PC-9 (cell line): ENCODE results near the gene CASP3. TPM values are rescaled to one million over a fixed set of nuclear protein-coding genes. Genes with fewer than 3 reads are reported as not detected.

Experiments used
- BruUV-seq: library from RNA; stranded (reverse); fragments of 400-500 nt; replicated peaks from 2 replicates; lab custom pipeline; 2021; lab: Mats Ljungman, UMichigan
- CTCF ChIA-PET: fragments of 300-600 bp; sonication (Branson Sonifier 250); formaldehyde crosslinking; loops from one replicate; lab custom pipeline; 2022; ENCODE audit warnings: antibody characterized with exemption; lab: Charles Lee
- POLR2A ChIA-PET: fragments of 300-600 bp; sonication (Branson Sonifier 250); formaldehyde crosslinking; loops from one replicate; lab custom pipeline; 2022; ENCODE audit warnings: antibody characterized with exemption; ENCODE audit not compliant: unreplicated experiment; lab: Charles Lee
- DNase-seq, 2 experiments: peaks; one replicate each; pipeline versions ENCODE4 v3.0.0 to v3.0.0-alpha.2; 2015 to 2022; ENCODE audit warnings: mixed read lengths in 1 of 2
- H2AFZ ChIP-seq: fragments of 200-600 bp; sonication (generic); 2 replicates; pipeline ENCODE4 v1.8.1; 2017; ENCODE audit warnings: antibody characterized with exemption
- H3F3A ChIP-seq: fragments of 200-600 bp; sonication (generic); 2 replicates; pipeline ENCODE4 v1.8.1; 2017; ENCODE audit warnings: antibody characterized with exemption, mild to moderate bottlenecking, low read depth; ENCODE audit not compliant: insufficient read depth
- H3K27ac ChIP-seq: fragments of 200-600 bp; sonication (generic); 2 replicates; pipeline ENCODE4 v1.6.1; 2016; ENCODE audit warnings: mixed run types
- H3K27me3 ChIP-seq: fragments of 200-600 bp; sonication (generic); 2 replicates; pipeline ENCODE4 v1.6.1; 2016; ENCODE audit warnings: low read depth, mixed run types; ENCODE audit not compliant: insufficient read depth
- H3K36me3 ChIP-seq: fragments of 200-600 bp; sonication (generic); 2 replicates; pipeline ENCODE4 v1.6.1; 2016; ENCODE audit warnings: low read depth, mixed run types
- H3K4me1 ChIP-seq: fragments of 200-600 bp; sonication (generic); replicated peaks from 2 replicates; pipeline ENCODE4 v1.6.1; 2016; ENCODE audit warnings: mixed run types; ENCODE audit not compliant: insufficient read depth
- H3K4me2 ChIP-seq: fragments of 200-600 bp; sonication (generic); 2 replicates; pipeline ENCODE4 v1.6.1; 2017; ENCODE audit warnings: mixed run types
- H3K4me3 ChIP-seq: fragments of 200-600 bp; sonication (generic); 2 replicates; pipeline ENCODE4 v1.6.1; 2016; ENCODE audit warnings: mixed run types
- H3K79me2 ChIP-seq: fragments of 200-600 bp; sonication (generic); 2 replicates; pipeline ENCODE4 v1.6.1; 2017; ENCODE audit warnings: low read depth, mixed run types
- H3K9me2 ChIP-seq: fragments of 200-600 bp; sonication (generic); 2 replicates; pipeline ENCODE4 v1.8.1; 2017; ENCODE audit warnings: mild to moderate bottlenecking; ENCODE audit not compliant: insufficient read depth
- H3K9me3 ChIP-seq: fragments of 200-600 bp; sonication (generic); 2 replicates; pipeline ENCODE4 v1.8.1; 2016; ENCODE audit warnings: low read depth; ENCODE audit not compliant: insufficient read depth
- H4K20me1 ChIP-seq: fragments of 200-600 bp; sonication (generic); 2 replicates; pipeline ENCODE4 v1.8.1; 2017; ENCODE audit not compliant: insufficient read depth
- EZH2 ChIP-seq: fragments of 200-600 bp; sonication (generic); IDR thresholded peaks from 2 replicates; pipeline ENCODE4 v1.8.0; 2017; ENCODE audit warnings: antibody characterized with exemption, low read depth
- intact Hi-C: fragments of 100-400 bp; cut with micrococcal nuclease; formaldehyde crosslinking; loops from one replicate; pipeline ENCODE4 v1.10.0; 2022; ENCODE audit not compliant: unreplicated experiment
- total RNA-seq: library from RNA; stranded (reverse); gene quantifications from 2 replicates; pipeline ENCODE4 v1.2.3, GENCODE V29; 2021
- TF ChIP-seq, protein P1 (sequence below): fragments of 200-600 bp; sonication (generic); conservative IDR thresholded peaks from 2 replicates; pipeline ENCODE4 v1.6.1; 2017; ENCODE audit warnings: mixed run types, antibody characterized with exemption, mild to moderate bottlenecking, moderate library complexity

CASP3 gene
- total RNA-seq, 1 experiment from 2014 or later, result 35.7 TPM

DNA sequence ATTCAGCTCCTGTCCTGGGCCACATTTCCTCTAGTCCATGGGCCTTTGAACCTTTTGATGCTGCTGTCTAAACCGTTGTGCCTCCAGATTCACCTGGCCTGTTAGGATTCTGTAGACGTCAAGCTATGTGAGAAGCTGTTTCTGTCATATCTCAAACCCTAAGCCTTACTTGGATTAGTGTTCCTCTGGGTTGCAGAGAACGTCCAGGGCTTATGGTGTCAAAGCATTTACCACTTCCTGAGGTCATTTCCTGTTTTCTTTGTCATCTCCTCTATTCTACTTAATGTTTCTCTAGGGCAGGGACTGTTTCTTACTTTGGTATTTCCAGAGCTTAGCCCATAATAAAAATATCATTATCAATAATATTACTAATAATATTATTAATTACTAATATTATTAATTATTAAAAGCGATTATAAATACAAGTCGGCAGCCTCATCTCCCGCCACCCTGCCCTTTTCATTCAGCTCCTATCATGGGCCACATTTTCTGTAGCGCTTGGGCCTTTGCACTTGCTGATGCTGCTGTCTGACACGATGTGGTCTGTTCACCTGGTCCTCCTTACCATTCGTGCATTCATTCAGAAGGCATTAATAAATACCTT lies 19.4 kb upstream of the CASP3 start:
- no peaks in the 10 kb centered on the region for H3K9me2 ChIP-seq
- no peak overlapping the region for H3K27ac ChIP-seq
- no peaks in the 10 kb centered on the region for H3K9me3 ChIP-seq
- ChIA-PET POLR2A (no interaction called here), CTCF (no interaction called here)
- no peaks in the 10 kb centered on the region for H3F3A ChIP-seq
- H3K36me3 ChIP-seq, result 0 out of 2 replicates have a peak, but pooled peaks cover 3% of the 10 kb centered on the region
- H3K4me1 ChIP-seq, result no peaks in the 10 kb centered on the region
- H3K4me3 ChIP-seq, result no peak overlapping the region
- no peaks in the 10 kb centered on the region for H4K20me1 ChIP-seq
- intact Hi-C loops, result no loop called here
- no peak for DNase-seq
- no peak for TF ChIP-seq EZH2
- TF ChIP-seq, protein P1, sequence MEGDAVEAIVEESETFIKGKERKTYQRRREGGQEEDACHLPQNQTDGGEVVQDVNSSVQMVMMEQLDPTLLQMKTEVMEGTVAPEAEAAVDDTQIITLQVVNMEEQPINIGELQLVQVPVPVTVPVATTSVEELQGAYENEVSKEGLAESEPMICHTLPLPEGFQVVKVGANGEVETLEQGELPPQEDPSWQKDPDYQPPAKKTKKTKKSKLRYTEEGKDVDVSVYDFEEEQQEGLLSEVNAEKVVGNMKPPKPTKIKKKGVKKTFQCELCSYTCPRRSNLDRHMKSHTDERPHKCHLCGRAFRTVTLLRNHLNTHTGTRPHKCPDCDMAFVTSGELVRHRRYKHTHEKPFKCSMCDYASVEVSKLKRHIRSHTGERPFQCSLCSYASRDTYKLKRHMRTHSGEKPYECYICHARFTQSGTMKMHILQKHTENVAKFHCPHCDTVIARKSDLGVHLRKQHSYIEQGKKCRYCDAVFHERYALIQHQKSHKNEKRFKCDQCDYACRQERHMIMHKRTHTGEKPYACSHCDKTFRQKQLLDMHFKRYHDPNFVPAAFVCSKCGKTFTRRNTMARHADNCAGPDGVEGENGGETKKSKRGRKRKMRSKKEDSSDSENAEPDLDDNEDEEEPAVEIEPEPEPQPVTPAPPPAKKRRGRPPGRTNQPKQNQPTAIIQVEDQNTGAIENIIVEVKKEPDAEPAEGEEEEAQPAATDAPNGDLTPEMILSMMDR, result no peak
- no peaks in the 10 kb centered on the region for H3K79me2 ChIP-seq
- H2AFZ ChIP-seq, result no peak overlapping the region
- BruUV-seq, result no TSS peak
- no peaks in the 10 kb centered on the region for H3K27me3 ChIP-seq
- no peak overlapping the region for H3K4me2 ChIP-seq

DNA sequence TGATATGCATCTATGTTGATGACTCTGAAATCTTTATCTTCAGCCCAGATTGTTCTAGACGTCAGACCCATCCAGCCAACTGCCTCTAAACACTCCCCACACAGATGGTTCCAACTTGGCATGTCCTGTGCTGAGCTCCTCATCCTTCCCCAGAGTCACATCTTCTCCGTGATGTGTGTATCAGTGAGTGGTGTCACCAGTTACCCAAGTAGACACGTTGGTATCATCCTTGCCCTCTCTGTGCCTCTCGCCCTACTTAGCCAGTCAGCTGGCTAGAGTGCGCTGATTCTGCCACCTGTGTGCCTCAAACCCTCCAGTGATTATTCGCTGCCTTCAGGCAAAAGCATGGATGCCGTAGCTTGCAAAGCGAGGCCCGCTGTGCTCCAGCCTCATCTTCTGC lies 18.8 kb upstream of the CASP3 start:
- H3K4me2 ChIP-seq, result no peak overlapping the region
- H3K4me1 ChIP-seq, result no peaks in the 10 kb centered on the region
- no peak for DNase-seq
- intact Hi-C loops, result no loop called here
- H3K27ac ChIP-seq, result no peak overlapping the region
- H3K9me2 ChIP-seq, result no peaks in the 10 kb centered on the region
- H3F3A ChIP-seq, result no peaks in the 10 kb centered on the region
- ChIA-PET POLR2A (no interaction called here), CTCF (no interaction called here)
- no peaks in the 10 kb centered on the region for H4K20me1 ChIP-seq
- no peak overlapping the region for H3K4me3 ChIP-seq
- 0 out of 2 replicates have a peak, but pooled peaks cover 3% of the 10 kb centered on the region for H3K36me3 ChIP-seq
- H2AFZ ChIP-seq, result no peak overlapping the region
- no peaks in the 10 kb centered on the region for H3K79me2 ChIP-seq
- H3K27me3 ChIP-seq, result no peaks in the 10 kb centered on the region
- no peaks in the 10 kb centered on the region for H3K9me3 ChIP-seq
- BruUV-seq, result no TSS peak
- TF ChIP-seq, protein P1, result no peak
- TF ChIP-seq EZH2, result no peak

DNA sequence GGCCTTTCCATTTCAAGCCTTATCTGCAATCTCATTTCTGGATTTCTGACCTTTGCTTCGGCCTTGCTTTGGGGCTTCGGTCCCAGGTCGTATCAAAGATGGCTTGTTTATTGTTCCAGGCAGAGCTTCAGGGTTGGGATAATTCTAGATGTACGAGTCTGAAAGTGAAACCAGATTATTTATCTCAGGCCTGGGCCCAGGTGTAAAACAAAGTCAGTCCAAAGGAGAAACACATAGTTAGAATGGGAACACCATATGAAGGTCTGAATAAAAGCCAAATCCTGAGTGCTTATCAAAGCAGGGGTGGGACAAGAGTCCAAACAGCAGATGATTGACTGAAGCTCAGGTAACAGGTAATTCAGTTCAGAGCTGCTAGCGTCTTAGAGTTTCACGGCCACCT lies 17.4 kb upstream of the CASP3 start:
- no peak overlapping the region for H3K4me2 ChIP-seq
- TF ChIP-seq, protein P1, result no peak
- no peak for TF ChIP-seq EZH2
- H2AFZ ChIP-seq, result no peak overlapping the region
- intact Hi-C loops, result no loop called here
- CTCF ChIA-PET, result no interaction called here
- no peaks in the 10 kb centered on the region for H3K9me3 ChIP-seq
- no peaks in the 10 kb centered on the region for H3K27me3 ChIP-seq
- POLR2A ChIA-PET, result no interaction called here
- no peaks in the 10 kb centered on the region for H3K79me2 ChIP-seq
- no peak for DNase-seq
- H3K4me1 ChIP-seq, result no peaks in the 10 kb centered on the region
- H3K36me3 ChIP-seq, result 0 out of 2 replicates have a peak, but pooled peaks cover 3% of the 10 kb centered on the region
- H3K27ac ChIP-seq, result no peak overlapping the region
- H3K9me2 ChIP-seq, result no peaks in the 10 kb centered on the region
- H3F3A ChIP-seq, result no peaks in the 10 kb centered on the region
- no TSS peak for BruUV-seq
- H4K20me1 ChIP-seq, result no peaks in the 10 kb centered on the region
- no peak overlapping the region for H3K4me3 ChIP-seq
